Muscle of arm (tissue), 12 donors: ENCODE results near the gene FBXW7. TPM values are rescaled to one million over a fixed set of nuclear protein-coding genes. Genes with fewer than 3 reads are reported as not detected.

ENCODE experiments used
- DNase-seq: peaks from one replicate; pipeline ENCODE4 v3.0.0-alpha.2; 2013
- polyA plus RNA-seq, 12 donors: library from polyadenylated mRNA; unstranded; fragments of 120-200 nt; gene quantifications; one replicate each; pipeline ENCODE4 v1.2.1, GENCODE V29; 2013; ENCODE audit not compliant: insufficient read length in 12 of 12

The FBXW7 gene
- polyA plus RNA-seq, 12 donors: 24.2 to 44.5 (median 36.3) TPM; not detected in 1

GRCh38 chr4:152290366-152290921, 245.4 kb downstream of the FBXW7 start:
- DNase-seq: no peak

- DNase-seq: peak; percentile 55
Observed at GRCh38 chr4:152289941-152290340, 246.0 kb downstream of the FBXW7 start.

- DNase-seq: peak; percentile 2
Observed at GRCh38 chr4:152289541-152289940, 246.4 kb downstream of the FBXW7 start.

GRCh38 chr4:152283801-152284470, 252.0 kb downstream of the FBXW7 start:
- no peak for DNase-seq

GRCh38 chr4:152281822-152282221, 254.1 kb downstream of the FBXW7 start:
- no peak for DNase-seq

- DNase-seq: no peak
Observed at GRCh38 chr4:152281211-152281610, 254.7 kb downstream of the FBXW7 start.

- no peak for DNase-seq
Observed at GRCh38 chr4:152279234-152279566, 256.7 kb downstream of the FBXW7 start.

GRCh38 chr4:152278505-152279233, 257.2 kb downstream of the FBXW7 start:
- DNase-seq: no peak

- no peak for DNase-seq
Observed at GRCh38 chr4:152278172-152278504, 257.8 kb downstream of the FBXW7 start.

- DNase-seq: no peak
Observed at GRCh38 chr4:152277333-152277732, 258.6 kb downstream of the FBXW7 start.

GRCh38 chr4:152273343-152273742, 262.5 kb downstream of the FBXW7 start:
- DNase-seq: no peak

Other genes with a start within 250 kb of the FBXW7 start
- 10 to 100 TPM in 1 of 12 donors, 1 to 10 TPM in 3, under 1 TPM in 6, not detected in 2; 0.48 to 11.1 (median 0.87) TPM for gene TMEM154, start 143.9 kb upstream of the FBXW7 start, polyA plus RNA-seq
- gene TIGD4, start 243.6 kb upstream of the FBXW7 start, polyA plus RNA-seq: 1 to 10 TPM in 10 of 12 donors, not detected in 2; 2.0 to 5.8 (median 5.0) TPM
- 10 to 100 TPM in 11 of 12 donors, not detected in 1; 17.8 to 31.6 (median 22.4) TPM for gene ARFIP1, start 243.9 kb upstream of the FBXW7 start, polyA plus RNA-seq